Right lung (tissue), 5 donors: ENCODE data around the gene BPIFA1. TPM values are rescaled to one million over a fixed set of nuclear protein-coding genes. Genes with fewer than 3 reads are reported as not detected.

Experiments used
- DNase-seq, 2 donors: peaks; one replicate each; pipeline ENCODE4 v3.0.0-alpha.2; 2013
- polyA plus RNA-seq, 5 donors: library from polyadenylated mRNA; unstranded; fragments of 120-200 nt; gene quantifications; one replicate each; pipeline versions ENCODE4 v1.2.1 to v1.2.3, GENCODE V29; 2013; ENCODE audit warnings: inconsistent platforms in 1 of 5, low replicate concordance in 1 of 5; ENCODE audit not compliant: insufficient read length in 5 of 5, insufficient read depth in 1 of 5

BPIFA1 gene
- polyA plus RNA-seq, 5 donors, result not detected

- no peak for DNase-seq
These were observed 42.0 kb downstream of the BPIFA1 start for GRCh38 chr20:33277471-33278441.

GRCh38 chr20:33278700-33279099 is 42.9 kb downstream of the BPIFA1 start:
- DNase-seq, result no peak

GRCh38 chr20:33279261-33279910 is 43.6 kb downstream of the BPIFA1 start:
- no peak for DNase-seq

- no peak for DNase-seq
These were observed 44.3 kb downstream of the BPIFA1 start for GRCh38 chr20:33280000-33280680.

GRCh38 chr20:33280775-33281174 is 45.0 kb downstream of the BPIFA1 start:
- no peak for DNase-seq

GRCh38 chr20:33281550-33282146 is 45.9 kb downstream of the BPIFA1 start:
- DNase-seq, result no peak

- no peak for DNase-seq
These were observed 46.6 kb downstream of the BPIFA1 start for GRCh38 chr20:33282196-33282934.

GRCh38 chr20:33282991-33283555 is 47.3 kb downstream of the BPIFA1 start, which contains the start of gene BPIFB1:
BPIFB1 (plus strand) TSS chr20:33283214; CDS start chr20:33286074, 2,860 bp downstream.
- DNase-seq, result no peak

- DNase-seq, result no peak
These were observed 48.5 kb downstream of the BPIFA1 start for GRCh38 chr20:33284284-33284683.

GRCh38 chr20:33284937-33285336 is 49.1 kb downstream of the BPIFA1 start:
- no peak for DNase-seq

GRCh38 chr20:33285861-33286495 is 50.2 kb downstream of the BPIFA1 start:
- no peak for DNase-seq

GRCh38 chr20:33287884-33288283 is 52.1 kb downstream of the BPIFA1 start:
- DNase-seq, result no peak

- no peak for DNase-seq
These were observed 55.1 kb downstream of the BPIFA1 start for GRCh38 chr20:33290852-33291251.

- DNase-seq, result no peak
These were observed 55.6 kb downstream of the BPIFA1 start for GRCh38 chr20:33291416-33291815.

GRCh38 chr20:33291830-33292355 is 56.1 kb downstream of the BPIFA1 start:
- no peak for DNase-seq

Other genes starting within 250 kb of the BPIFA1 start
- gene SUN5, start 231.6 kb upstream of the BPIFA1 start, polyA plus RNA-seq, result not detected
- not detected for gene BPIFB2, start 228.3 kb upstream of the BPIFA1 start, polyA plus RNA-seq
- not detected for gene BPIFB6, start 204.3 kb upstream of the BPIFA1 start, polyA plus RNA-seq
- gene BPIFB3, start 182.1 kb upstream of the BPIFA1 start, polyA plus RNA-seq, result not detected
- gene BPIFB4, start 156.4 kb upstream of the BPIFA1 start, polyA plus RNA-seq, result not detected
- gene BPIFA2, start 67.8 kb upstream of the BPIFA1 start, polyA plus RNA-seq, result not detected
- not detected for gene BPIFA3, start 18.6 kb upstream of the BPIFA1 start, polyA plus RNA-seq
- under 1 TPM in 3 of 5 donors, not detected in 2; 0.07 to 0.09 (median 0.08) TPM for gene BPIFB1, start 47.2 kb downstream of the BPIFA1 start, polyA plus RNA-seq
- gene CDK5RAP1, start 165.5 kb downstream of the BPIFA1 start, polyA plus RNA-seq, result 10 to 100 TPM; 33.2 to 39.0 (median 34.3) TPM
- gene SNTA1, start 207.8 kb downstream of the BPIFA1 start, polyA plus RNA-seq, result 10 to 100 TPM in 4 of 5 donors, 1 to 10 TPM in 1; 9.4 to 15.1 (median 10.9) TPM